GM18519 (cell line): ENCODE data around the gene NXPE3.
"Not testable (repeated sequence)": the region's sequence is repeated elsewhere in the genome, so short reads cannot be mapped to it uniquely, and the experiment has no call there.

Source experiments
- ATAC-seq: cut with Tn5 transposase; IDR thresholded peaks from one replicate; pipeline ENCODE4 v1.9.1; 2021; ENCODE audit warnings: mild to moderate bottlenecking, moderate library complexity; ENCODE audit not compliant: unreplicated experiment, low FRiP score

Gene NXPE3

DNA sequence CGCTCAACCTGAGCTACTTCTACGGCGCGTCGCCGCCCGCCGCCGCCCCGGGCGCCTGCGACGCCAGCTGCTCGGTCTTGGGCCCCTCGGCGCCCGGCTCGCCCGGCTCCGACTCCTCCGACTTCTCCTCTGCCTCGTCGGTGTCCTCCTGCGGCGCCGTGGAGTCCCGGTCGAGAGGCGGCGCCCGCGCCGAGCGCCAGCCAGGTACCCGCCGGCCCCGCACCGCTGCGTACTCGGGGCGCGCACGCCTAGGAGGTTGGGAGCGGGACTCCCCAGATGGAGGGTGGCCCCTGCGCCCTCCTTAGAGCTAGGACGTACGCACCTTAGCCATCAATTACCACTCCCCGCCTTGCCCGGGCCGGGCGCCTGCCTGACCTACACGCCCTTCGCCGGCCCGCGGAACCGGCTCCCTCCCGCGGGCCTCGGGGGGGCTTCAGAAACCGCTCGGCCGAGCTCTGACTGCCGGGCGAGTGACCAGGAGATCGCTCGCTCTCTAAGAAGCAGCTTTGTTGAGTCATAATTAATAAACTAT is 70.8 kb downstream of the NXPE3 start:
- peak; percentile 18 for ATAC-seq

DNA sequence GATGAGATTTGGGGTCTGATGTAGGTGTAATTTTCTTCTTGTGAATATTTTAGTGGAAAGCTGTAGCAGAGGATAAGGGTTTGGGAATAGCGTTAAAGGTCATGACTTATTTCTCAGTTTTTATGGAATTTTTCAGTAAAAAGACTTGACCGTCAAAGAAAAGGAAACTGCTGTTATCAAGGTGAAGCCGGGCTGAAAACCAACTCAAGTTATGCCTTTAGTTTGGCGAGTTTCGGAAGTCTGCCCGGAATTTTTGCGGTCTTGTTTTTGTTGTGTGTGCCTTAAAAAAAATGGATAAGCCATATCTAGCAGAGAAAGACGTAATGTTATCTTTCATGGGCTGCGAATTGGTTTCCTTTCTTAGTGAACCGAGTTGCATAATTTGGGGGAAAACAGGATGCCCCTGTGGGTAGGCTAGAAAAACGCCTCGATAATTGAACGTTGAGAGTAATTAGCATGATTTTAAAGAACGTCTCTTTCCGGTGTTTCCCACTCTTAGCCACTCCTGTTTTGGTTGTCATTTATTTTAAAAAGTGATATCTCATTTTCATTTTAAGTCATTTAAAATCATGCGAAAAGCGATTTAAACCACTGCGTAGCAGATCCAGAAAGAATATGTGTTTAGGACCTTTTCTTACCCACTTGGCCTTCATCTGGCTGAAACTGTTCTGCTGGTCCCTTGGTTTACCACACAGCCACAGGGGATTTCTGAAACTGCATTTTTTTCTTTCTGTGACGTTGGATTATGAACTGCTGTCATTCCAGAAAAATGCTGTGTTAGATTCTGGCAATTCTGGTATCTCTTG is 71.4 kb downstream of the NXPE3 start:
- ATAC-seq, result no peak

DNA sequence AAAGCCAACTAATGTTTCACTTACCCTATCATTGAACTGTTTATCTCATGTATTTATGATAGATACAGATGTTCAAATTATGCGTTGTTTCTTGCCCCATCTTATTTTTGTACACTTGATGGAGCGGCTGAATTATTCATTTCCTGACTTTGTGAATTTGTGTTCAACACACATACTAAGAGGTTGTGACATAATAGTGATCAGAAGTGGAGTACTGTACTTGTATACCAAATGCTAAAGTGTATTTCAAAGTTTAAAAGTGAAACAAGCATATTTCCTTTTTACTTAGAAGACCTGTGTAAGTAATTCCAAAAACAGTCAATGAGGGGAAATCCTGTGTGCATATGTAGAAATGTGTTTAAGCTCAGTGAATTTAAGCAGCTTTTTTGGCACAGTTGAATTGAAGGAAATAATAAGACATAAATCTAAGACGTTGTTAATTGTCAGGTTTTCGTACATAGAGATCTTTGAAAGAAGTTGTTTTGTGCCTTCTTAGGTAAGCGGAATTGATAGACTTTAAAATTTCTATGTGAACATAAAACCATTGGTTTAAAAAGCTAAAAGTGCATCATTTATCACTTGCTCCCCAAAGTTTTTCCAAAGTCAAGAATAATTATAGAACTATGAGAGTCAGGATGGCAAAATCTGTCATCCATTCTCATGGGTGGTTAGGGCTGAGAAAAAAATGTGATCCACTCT is 72.2 kb downstream of the NXPE3 start:
- no peak for ATAC-seq

DNA sequence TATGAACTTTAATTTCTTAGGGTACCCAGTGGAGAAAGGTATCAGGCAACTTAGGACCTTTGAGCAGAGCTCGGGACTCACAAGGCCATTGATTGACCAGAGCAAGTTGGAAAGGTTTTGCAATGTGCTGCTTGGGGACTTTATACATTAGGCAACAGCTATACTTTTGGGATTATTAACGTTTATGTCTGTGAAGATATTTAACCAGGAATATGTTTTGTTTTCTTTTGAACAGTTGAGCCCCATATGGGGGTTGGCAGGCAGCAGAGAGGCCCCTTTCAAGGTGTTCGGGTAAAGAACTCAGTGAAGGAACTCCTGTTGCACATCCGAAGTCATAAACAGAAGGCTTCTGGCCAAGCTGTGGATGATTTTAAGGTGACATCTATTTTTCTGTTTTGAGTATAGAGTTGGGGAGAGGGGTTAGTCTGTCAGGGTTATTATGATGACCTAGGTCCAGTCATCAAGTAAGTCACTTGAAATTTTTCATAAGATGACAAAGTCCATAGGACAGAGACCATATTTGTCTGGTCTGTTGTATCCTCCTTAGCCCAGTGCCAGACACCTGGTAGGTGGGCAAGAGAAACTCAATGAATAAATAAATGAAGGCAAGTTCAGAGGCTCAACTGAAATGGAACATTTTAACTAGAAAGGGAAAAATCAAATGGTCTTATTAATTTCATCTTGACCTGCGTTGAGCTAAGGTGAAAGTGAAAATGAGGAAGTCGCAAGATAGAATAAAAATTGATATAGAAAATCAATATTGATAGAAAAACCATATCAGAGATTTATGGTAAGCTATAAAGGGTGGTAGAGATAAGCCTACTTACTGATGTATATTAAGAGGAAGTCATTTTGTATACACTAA is 73.1 kb downstream of the NXPE3 start:
- no peak for ATAC-seq

DNA sequence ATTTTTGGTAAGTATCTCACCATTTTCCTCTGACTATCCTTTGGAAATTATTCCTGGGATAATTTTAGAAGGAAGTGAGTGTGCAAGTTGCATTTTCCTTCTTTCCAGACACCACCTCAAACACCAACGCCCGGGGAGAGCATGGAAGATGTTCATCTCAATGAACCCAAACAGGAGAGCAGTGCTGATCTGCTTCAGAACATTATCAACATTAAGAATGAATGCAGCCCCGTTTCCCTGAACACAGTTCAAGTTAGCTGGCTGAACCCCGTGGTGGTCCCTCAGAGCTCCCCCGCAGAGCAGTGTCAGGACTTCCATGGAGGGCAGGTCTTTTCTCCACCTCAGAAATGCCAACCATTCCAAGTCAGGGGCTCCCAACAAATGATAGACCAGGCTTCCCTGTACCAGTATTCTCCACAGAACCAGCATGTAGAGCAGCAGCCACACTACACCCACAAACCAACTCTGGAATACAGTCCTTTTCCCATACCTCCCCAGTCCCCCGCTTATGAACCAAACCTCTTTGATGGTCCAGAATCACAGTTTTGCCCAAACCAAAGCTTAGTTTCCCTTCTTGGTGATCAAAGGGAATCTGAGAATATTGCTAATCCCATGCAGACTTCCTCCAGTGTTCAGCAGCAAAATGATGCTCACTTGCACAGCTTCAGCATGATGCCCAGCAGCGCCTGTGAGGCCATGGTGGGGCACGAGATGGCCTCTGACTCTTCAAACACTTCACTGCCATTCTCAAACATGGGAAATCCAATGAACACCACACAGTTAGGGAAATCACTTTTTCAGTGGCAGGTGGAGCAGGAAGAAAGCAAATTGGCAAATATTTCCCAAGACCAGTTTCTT is 74.2 kb downstream of the NXPE3 start:
- ATAC-seq, result no peak

DNA sequence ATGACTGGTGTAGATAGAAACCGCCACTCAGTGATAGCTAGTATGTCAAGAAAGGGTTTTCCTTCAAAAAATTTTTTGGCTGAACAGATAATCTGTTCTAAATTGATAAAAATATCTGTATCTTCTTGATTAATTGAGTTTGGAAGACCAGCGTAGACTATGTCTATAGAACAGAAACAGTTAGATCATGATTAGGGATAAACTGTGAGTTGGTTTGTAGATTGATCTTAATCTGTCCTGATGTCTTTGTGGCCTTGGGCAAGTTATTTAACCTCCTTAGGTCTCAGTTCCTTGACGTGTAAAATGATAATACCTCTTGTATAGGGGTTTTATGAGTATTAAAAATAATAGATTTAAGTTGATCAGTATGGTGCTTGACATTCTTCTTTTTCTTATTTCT is 75.0 kb downstream of the NXPE3 start:
- ATAC-seq, result no peak

DNA sequence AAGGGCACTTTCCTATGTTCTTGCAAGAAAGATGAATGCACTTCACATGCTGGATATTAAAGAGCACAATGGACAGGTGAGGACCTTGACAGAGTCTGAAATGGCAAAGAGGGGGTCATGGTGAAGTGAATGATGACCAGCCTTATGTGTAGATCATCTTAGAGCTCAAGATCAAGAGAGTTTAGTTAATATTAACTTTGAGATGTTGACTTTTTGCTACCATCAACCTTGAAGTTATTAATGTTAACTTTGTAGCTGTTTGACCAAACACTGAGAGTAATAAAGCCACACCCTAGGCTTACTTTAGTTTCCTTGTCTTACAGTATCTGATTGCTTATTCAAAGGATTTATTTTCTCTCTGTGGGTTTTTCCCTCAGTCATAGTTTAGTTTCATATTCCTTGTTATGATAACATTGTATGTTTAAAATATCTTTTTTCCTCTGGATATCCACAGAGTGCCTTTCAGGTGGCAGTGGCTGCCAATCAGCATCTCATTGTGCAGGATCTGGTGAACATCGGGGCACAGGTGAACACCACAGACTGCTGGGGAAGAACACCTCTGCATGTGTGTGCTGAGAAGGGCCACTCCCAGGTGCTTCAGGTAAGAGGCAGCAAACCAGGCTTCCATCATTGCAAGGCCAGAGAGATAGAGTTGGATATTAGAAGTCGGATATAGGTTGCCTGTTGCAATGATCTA is 75.7 kb downstream of the NXPE3 start:
- no peak for ATAC-seq

DNA sequence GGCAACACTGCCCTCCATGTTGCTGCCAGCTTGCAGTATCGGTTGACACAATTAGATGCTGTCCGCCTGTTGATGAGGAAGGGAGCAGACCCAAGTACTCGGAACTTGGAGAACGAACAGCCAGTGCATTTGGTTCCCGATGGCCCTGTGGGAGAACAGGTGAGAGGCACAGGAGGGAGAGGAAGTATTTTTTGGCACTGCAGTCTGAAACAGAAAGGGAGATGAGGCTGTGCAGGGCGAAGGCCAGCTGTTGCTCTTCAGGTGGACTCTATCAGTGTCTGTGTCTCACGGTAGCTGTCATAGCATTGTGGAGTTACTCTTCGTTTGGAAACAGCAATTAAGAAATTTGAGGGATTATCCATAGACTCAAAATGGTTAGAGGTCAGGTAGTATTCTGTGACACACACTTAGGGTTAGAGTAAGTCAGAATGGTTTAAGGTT is 78.3 kb downstream of the NXPE3 start:
- ATAC-seq, result no peak

DNA sequence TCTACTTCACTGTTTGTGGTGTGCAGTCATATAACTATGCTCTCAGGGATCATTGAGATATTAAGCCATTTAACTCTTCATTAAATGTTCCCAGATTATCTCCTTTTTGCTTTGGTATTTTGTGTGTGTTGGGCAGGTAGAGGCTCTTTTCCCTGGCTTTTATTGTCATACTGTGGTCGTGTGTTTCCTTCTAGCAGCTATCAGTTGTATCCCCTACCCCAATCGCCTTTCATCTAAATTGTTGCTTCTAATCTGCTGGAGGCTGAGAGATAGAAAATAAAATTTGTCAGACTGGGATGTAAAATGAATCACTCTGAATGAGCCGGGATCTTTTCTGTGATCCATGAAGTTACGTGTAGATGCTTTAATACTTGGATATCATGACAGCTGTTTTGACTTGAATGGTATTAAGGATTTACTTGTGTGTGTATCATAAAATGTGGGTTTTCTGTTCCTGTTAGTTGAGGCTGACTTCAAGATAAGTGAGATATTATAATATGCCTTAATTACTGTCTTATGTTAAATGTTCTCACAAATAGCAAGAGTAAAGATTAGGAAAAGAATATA is 79.5 kb downstream of the NXPE3 start:
- ATAC-seq, result no peak

DNA sequence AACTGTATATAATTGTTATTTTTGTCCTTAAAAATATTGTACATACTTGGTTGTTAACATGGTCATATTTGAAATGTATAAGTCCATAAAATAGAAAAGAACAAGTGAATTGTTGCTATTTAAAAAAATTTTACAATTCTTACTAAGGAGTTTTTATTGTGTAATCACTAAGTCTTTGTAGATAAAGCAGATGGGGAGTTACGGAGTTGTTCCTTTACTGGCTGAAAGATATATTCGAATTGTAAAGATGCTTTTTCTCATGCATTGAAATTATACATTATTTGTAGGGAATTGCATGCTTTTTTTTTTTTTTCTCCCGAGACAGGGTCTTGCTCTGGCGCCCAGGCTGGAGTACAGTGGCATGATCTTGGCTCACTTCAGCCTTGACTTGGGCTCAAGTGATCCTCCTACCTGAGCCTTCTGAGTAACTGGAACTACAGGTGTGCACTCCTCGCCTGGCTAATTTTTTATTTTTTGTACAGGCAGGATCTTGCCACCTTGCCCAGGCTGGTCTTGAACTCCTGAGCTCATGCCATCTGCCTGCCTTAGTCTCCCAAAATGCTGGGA is 81.0 kb downstream of the NXPE3 start:
- ATAC-seq, result no peak

DNA sequence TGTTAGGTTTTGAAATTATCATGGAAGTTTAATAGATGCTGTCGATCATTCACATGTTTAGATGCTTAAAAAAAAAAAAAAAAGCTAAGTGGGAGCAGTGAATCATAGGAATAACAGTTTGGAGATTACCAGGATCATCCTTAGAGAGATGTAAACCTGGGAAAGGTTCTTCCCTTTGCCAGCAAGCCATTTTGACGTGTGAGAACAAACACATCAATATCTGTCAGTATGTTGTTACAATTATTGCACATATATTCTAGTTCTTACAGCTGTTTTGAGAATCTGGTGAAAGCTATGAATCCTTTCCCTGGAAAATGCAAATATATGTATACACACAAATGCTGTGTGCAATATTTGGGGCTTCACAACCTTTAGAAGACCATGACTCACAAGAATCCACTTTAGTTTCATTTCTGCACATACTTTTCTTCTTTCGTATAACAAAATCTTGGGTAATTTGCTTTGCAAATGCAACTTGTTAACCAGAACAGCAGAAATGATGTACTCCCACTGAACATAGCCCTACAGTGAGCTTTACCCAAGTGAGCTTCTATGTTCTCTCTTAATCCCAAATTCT is 82.3 kb downstream of the NXPE3 start:
- ATAC-seq, result no peak

DNA sequence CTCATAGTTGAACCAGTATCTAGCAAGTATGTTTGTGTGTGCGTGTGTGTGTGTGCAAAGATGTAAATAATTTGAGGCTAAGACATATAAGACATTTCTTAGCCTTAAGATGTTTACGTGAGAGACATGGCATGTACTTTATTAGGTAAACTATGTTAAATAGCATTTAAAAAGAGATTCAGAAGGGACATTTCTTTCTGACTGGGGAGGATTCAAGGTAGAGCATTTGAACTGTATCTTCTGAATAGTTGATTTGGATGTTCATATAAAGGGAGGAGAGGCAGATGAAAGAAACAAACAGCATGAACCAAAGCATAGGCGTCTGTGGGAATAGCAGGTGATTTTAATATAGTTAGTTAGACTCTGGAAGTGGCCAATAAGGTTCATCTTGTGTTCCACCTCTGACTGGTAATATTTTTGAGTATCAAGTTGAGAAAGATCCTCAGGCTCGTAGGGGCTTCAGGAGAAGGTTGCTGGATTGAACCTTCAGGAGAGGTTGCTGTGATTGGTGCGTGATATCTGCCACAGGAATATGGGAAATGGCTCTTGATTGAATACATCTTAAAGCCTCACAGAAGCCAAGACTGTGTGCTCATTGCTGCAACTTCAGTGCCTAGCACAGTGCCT is 82.9 kb downstream of the NXPE3 start:
- no peak for ATAC-seq

DNA sequence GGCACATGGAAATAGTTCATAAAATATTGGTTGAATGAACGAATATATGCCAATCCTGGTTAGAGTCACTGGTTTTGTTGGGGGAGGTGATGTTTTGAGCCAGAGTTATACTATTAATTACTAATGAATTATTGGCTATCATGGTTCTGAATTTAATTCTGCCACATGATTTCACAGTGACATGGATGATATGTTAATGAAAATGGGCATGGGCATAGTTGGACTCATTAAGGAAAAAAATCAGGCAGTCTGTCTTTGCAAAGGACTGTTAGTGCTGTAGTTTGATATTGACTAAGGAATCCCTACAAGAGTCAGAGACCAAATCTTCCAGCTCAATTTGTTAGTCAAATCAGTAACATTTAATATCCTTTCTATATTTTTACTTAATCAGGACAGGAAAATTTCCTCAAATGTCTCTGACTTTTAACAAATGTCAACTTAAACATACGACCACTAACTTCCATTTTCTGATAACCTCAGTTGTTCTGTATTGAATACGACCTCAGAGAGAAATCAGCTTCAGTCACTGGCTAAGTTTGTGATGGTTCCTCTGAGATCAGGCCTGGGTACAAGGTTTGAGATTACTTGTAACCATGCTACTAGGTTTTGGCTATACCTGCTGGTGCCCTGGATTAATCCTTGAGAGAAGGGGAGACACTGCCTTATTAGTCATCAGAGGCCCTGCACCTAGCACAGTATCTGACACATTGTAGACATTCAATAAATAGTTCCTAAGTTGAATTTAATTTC is 83.6 kb downstream of the NXPE3 start:
- no peak for ATAC-seq

DNA sequence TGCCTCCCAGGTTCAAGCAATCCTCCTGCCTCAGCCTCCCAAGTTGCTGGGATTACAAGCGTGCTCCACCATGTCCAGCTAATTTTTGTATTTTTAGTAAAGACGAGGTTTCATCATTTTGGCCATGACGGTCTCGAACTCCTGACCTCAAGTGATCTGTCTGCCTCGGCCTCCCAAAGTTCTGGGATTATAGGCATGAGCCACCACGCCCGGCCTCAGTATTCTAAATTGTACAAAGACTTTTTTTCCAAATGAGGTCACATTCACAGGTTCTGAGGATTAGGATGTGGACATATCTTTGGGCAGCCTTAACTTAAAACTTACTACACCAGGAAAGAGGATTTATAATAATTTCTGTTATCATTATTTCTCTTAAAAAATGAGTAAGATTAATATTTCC is 85.9 kb downstream of the NXPE3 start:
- not testable (repeated sequence) for ATAC-seq

DNA sequence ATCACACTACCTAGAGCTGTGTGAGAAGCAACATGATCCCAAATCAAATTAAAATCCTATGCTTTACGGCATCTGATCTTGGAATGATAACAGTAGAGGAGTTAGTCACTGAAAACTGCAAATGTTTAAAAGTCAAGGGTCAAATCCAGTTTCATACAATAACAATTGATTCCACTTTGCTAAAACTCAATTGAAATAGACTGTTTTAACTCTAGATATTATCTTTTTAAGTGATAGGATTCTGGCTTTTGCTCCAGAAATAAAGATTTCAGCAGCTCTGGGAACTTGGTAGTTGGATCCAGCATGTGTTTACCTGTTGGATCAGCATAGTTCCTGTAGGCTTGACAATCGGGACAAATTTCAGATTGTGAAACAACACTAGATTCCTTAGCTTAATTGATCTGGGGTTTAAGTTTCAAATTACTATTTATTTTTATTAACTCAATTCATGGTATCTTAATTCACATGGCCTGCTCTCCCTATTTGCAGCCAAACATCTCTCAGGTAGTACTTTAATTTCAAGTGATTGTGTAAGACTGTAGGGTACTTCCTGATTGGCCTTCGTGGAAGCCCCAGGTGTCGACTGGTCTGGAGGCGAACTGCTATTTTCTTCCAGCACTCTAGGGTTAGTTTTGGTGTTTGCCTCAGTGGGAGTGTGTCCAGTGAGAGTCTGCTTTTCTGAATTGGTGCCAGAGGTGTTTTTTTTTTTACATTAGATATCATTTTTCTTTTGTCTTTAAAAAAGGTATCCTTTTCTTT is 86.9 kb downstream of the NXPE3 start:
- no peak for ATAC-seq

DNA sequence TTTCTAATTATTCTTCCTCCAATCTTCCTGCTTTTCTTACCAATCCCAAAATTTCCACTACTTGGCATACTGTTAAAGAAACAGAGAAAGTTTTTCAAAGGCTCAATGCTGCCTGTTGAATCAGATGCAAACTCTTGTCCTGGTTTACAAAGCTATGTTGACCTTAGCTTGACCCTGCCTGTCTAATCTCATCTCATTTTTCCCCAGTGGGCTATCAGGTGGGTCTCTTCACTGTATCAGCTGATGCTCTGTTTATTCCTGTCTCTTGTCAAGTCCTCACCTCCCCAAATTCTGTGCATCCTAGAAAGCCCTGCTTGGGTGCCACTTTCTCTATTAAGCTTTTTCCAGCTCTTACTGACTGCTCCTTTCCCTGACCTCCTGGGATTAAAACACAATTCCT is 88.5 kb downstream of the NXPE3 start:
- no peak for ATAC-seq
